Memory B cell (primary cell): Measurements from ENCODE around the gene RNF128.
"Not testable (repeated sequence)": the region's sequence is repeated elsewhere in the genome, so short reads cannot be mapped to it uniquely, and the experiment has no call there.

Source experiments
- ATAC-seq: fragments of 150-1000 bp; cut with Tn5 transposase; 2 replicates; pipeline ENCODE4 v1.10.0; 2021; ENCODE audit warnings: low read depth, mild to moderate bottlenecking, moderate library complexity
- DNase-seq, 2 donors: peaks; one replicate each; pipeline ENCODE4 v3.0.0; 2022; ENCODE audit warnings: low spot score in 2 of 2
- H3K27ac Mint-ChIP-seq: one replicate; pipeline ENCODE4 v1.8.0; 2022; ENCODE audit warnings: mild to moderate bottlenecking, moderate library complexity, mixed read lengths
- H3K27me3 Mint-ChIP-seq: one replicate; pipeline ENCODE4 v1.8.0; 2022; ENCODE audit warnings: mixed read lengths
- H3K36me3 Mint-ChIP-seq: one replicate; pipeline ENCODE4 v1.8.0; 2022; ENCODE audit warnings: mild to moderate bottlenecking, mixed read lengths
- H3K4me1 Mint-ChIP-seq: one replicate; pipeline ENCODE4 v1.8.0; 2022; ENCODE audit warnings: mixed read lengths
- H3K4me3 Mint-ChIP-seq: one replicate; pipeline ENCODE4 v1.8.0; 2022; ENCODE audit warnings: mild to moderate bottlenecking, moderate library complexity, mixed read lengths
- H3K9me3 Mint-ChIP-seq: one replicate; pipeline ENCODE4 v1.8.0; 2022; ENCODE audit warnings: mixed read lengths

The RNF128 gene

DNA sequence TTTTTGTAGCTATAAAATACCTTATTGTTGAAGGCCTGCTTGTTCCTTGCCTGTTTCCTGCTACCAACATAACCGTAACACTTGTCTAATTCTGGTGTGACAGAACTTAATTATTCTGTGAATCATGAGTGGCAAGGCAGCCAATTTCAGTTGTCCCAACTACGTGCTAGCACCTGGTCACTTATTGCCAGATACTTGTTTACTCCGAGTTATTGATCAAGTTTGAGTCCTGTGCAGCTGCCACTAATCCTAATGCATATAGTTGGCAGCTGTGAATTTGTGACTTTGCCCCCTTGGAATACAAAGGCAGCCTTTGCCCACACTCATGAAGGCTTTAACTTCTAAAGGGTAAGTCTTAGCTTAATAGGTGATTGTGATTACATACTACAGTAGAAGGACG lies 7.8 kb upstream of the RNF128 start:
- Mint-ChIP-seq H3K9me3 (peaks cover 1% of the 10 kb centered on the region), H3K4me3 (no peak overlapping the region), H3K36me3 (no peaks in the 10 kb centered on the region), H3K4me1 (no peaks in the 10 kb centered on the region), H3K27me3 (peaks cover 4% of the 10 kb centered on the region), H3K27ac (no peak overlapping the region)
- DNase-seq, result no peak
- no peak for ATAC-seq

DNA sequence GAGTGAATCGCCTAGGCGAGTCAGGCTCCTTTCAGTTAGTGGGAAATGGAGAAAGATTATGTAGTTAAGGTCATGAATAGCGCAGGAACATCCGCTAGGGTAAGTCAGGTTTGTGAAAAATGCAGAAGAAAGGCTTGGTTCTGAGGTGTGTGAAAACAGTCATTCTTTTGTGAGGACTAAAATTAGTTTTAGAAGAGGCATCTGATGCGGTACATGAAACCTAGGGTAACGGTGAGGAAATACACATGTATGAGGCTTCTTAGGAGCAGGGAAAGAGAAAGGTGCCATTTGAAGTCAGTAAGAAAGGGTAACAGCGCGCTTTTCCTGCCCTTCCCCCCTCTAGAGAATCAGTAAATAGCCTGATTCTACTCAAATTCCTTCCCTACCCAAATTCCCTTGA lies 570 bp upstream of the RNF128 start:
- DNase-seq, result no peak
- Mint-ChIP-seq H3K27ac (no peak overlapping the region), H3K9me3 (peaks cover 1% of the 10 kb centered on the region), H3K4me3 (no peak overlapping the region), H3K36me3 (no peaks in the 10 kb centered on the region), H3K27me3 (peaks cover 13% of the 10 kb centered on the region), H3K4me1 (peaks cover 4% of the 10 kb centered on the region)
- ATAC-seq, result no peak

GRCh38 chrX:106728337-106728736 lies 1.8 kb downstream of the RNF128 start:
- ATAC-seq (no peak), DNase-seq (no peak)
- Mint-ChIP-seq H3K4me3 (no peak overlapping the region), H3K9me3 (peaks cover 1% of the 10 kb centered on the region), H3K27me3 (peaks cover 13% of the 10 kb centered on the region), H3K27ac (no peak overlapping the region), H3K36me3 (no peaks in the 10 kb centered on the region), H3K4me1 (peaks cover 4% of the 10 kb centered on the region)

DNA sequence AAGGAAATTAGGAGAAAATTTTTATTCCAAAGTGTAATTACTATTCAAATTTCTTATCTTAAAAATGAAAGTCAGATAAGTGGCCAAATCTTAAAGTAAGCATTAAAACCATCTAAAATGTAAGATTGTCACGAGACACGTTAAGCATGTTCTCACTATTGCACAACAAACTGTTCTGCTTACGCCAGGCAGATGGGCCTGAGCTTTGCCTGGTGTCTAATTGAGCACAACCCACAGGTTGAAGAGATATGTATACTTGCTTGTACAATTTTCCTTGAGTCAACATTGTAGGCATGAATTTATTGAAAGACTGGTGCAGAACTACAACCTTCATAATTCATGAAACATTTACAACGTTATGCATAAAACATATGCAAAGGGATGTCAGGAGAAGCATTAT lies 3.9 kb downstream of the RNF128 start:
- Mint-ChIP-seq H3K4me1 (peaks cover 4% of the 10 kb centered on the region), H3K9me3 (no peaks in the 10 kb centered on the region), H3K36me3 (no peaks in the 10 kb centered on the region), H3K27ac (no peak overlapping the region), H3K4me3 (no peak overlapping the region), H3K27me3 (peaks cover 6% of the 10 kb centered on the region)
- ATAC-seq (no peak), DNase-seq (no peak)

DNA sequence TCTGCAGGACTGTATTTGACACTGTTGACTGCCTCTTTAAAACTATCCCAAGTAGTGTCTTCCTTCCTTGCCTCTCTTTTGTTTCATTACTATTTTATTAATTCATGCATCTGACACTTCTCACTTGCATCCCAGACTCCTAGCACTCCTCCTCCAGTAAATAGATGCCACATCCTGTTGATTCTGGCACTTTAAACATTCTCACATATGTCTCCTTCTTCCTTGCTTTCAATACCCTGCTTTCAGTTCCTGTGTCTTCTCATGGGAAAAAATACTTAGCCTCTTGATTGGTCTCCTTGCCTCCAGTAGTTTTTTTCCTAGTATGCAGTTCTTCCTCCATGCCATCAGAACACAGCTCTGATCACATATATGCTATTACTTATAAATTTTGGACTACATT lies 5.1 kb downstream of the RNF128 start:
- Mint-ChIP-seq H3K4me3 (no peak overlapping the region), H3K4me1 (no peaks in the 10 kb centered on the region), H3K9me3 (no peaks in the 10 kb centered on the region), H3K36me3 (no peaks in the 10 kb centered on the region), H3K27ac (no peak overlapping the region), H3K27me3 (peaks cover 2% of the 10 kb centered on the region)
- DNase-seq (no peak), ATAC-seq (no peak)

- no peak for DNase-seq
- peaks cover 1% of the 10 kb centered on the region for H3K27me3 Mint-ChIP-seq
- H3K36me3 Mint-ChIP-seq, result no peaks in the 10 kb centered on the region
- H3K4me1 Mint-ChIP-seq, result no peaks in the 10 kb centered on the region
- H3K27ac Mint-ChIP-seq, result no peak overlapping the region
- ATAC-seq, result no peak
- no peak overlapping the region for H3K4me3 Mint-ChIP-seq
- no peaks in the 10 kb centered on the region for H3K9me3 Mint-ChIP-seq
Measured at GRCh38 chrX:106734827-106735226, 8.3 kb downstream of the RNF128 start.

- Mint-ChIP-seq H3K4me3 (no peak overlapping the region), H3K27ac (no peak overlapping the region), H3K9me3 (no peaks in the 10 kb centered on the region), H3K36me3 (no peaks in the 10 kb centered on the region), H3K27me3 (peaks cover 1% of the 10 kb centered on the region), H3K4me1 (no peaks in the 10 kb centered on the region)
- ATAC-seq (no peak), DNase-seq (no peak)
Measured at GRCh38 chrX:106740193-106740780, 13.8 kb downstream of the RNF128 start.

- Mint-ChIP-seq H3K4me1 (no peaks in the 10 kb centered on the region), H3K36me3 (no peaks in the 10 kb centered on the region), H3K27me3 (peaks cover 1% of the 10 kb centered on the region), H3K9me3 (no peaks in the 10 kb centered on the region), H3K4me3 (no peak overlapping the region), H3K27ac (no peak overlapping the region)
- DNase-seq (no peak), ATAC-seq (no peak)
Measured at GRCh38 chrX:106742193-106742592, 15.7 kb downstream of the RNF128 start.

DNA sequence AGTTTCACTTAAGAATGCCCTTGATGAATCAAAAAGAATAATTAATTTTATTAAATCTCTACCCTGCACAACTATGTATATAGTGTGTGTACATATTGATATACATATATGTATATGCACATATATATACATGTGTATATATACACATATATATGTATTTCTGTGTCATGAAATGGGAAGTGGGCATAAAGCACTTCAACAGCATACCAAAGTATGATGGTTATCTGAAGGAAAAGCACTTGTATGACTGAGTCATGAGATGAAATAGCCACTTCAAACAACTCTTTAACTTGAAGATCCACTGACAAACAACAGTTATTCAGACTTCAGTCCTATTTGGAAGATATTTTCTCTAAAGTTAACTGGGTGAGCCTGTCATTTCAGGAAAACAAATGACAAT lies 16.3 kb downstream of the RNF128 start:
- H3K4me3 Mint-ChIP-seq, result no peak overlapping the region
- no peaks in the 10 kb centered on the region for H3K4me1 Mint-ChIP-seq
- peaks cover 1% of the 10 kb centered on the region for H3K27me3 Mint-ChIP-seq
- no peak overlapping the region for H3K27ac Mint-ChIP-seq
- H3K36me3 Mint-ChIP-seq, result no peaks in the 10 kb centered on the region
- ATAC-seq (no peak), DNase-seq (no peak)
- H3K9me3 Mint-ChIP-seq, result no peaks in the 10 kb centered on the region

DNA sequence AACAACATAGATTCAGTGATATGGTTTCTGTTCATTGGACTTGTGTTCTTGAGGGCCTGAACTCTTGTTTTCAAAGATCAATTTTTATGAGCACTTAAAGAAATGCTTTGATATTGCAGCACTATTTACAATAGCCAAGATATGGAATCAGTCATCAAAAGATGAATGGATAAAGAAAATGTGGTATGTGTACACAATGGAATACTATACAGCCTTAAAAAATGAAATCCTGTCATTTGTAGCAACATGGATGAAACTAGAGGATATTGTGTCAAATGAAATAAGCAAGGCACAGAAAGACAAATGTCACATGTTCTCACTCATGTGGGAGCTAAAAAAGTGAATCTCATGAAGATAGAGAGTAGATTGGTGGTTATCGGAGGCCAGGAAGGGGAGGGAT lies 21.9 kb downstream of the RNF128 start:
- Mint-ChIP-seq H3K27ac (no peak overlapping the region), H3K4me3 (no peak overlapping the region), H3K4me1 (no peaks in the 10 kb centered on the region), H3K36me3 (no peaks in the 10 kb centered on the region), H3K27me3 (peaks cover 2% of the 10 kb centered on the region), H3K9me3 (peaks cover 1% of the 10 kb centered on the region)
- no peak for DNase-seq
- no peak for ATAC-seq

DNA sequence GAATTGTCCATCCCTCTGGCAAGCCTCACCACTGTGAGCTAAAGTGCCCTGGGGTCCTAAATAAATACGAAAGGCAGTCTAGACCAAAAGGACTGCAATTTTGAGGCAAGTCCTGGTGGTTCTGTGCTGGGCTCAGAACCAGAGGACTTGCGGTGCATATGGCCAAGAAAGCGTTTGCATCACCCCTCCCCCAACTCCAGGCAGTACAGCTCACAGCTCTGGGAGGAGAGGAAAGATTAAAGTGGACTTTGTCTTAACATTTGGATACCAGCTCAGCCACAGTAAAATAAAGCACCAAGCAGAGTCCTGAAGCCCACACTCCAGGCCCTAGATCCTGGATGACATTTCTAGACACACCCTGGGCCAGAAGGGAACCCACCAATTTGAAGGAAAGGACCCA lies 24.9 kb downstream of the RNF128 start:
- no peaks in the 10 kb centered on the region for H3K36me3 Mint-ChIP-seq
- H3K9me3 Mint-ChIP-seq, result peaks cover 1% of the 10 kb centered on the region
- DNase-seq (no peak), ATAC-seq (no peak)
- H3K27ac Mint-ChIP-seq, result no peak overlapping the region
- H3K27me3 Mint-ChIP-seq, result peaks cover 2% of the 10 kb centered on the region
- H3K4me1 Mint-ChIP-seq, result no peaks in the 10 kb centered on the region
- H3K4me3 Mint-ChIP-seq, result no peak overlapping the region

DNA sequence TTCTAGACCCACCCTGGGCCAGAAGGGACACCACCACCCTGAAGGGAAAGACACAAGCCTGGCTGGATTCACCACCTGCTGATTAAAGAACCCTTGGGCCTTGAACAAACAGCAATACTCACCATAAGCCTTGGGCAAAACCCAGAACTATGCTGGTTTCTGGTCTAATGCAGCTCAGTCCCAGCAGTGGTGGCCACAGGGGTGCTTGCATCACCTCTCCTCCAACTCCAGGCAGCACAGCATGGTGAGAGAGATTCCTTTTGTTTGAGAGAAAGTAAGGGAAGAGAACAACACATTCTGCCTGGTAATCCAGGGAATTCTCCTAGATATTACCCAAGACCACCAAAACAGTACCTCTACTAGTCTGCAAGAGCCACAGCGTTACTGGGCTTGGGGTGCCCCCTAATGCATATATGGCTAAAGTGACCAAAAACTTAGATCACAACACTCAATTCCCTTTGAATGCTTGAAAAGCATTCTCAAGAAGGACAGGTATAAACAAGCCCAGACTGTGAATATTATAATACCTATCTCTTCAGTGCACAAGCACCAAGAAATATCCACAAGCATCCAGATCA lies 25.7 kb downstream of the RNF128 start:
- peaks cover 1% of the 10 kb centered on the region for H3K9me3 Mint-ChIP-seq
- H3K27ac Mint-ChIP-seq, result no peak overlapping the region
- no peaks in the 10 kb centered on the region for H3K36me3 Mint-ChIP-seq
- DNase-seq (no peak), ATAC-seq (no peak)
- no peak overlapping the region for H3K4me3 Mint-ChIP-seq
- peaks cover 2% of the 10 kb centered on the region for H3K27me3 Mint-ChIP-seq
- H3K4me1 Mint-ChIP-seq, result no peaks in the 10 kb centered on the region

- not testable (repeated sequence) for H3K4me3 Mint-ChIP-seq, H3K9me3 Mint-ChIP-seq, H3K4me1 Mint-ChIP-seq, H3K36me3 Mint-ChIP-seq, ATAC-seq, H3K27ac Mint-ChIP-seq, DNase-seq, H3K27me3 Mint-ChIP-seq
Measured at GRCh38 chrX:106769288-106769687, 42.8 kb downstream of the RNF128 start.

DNA sequence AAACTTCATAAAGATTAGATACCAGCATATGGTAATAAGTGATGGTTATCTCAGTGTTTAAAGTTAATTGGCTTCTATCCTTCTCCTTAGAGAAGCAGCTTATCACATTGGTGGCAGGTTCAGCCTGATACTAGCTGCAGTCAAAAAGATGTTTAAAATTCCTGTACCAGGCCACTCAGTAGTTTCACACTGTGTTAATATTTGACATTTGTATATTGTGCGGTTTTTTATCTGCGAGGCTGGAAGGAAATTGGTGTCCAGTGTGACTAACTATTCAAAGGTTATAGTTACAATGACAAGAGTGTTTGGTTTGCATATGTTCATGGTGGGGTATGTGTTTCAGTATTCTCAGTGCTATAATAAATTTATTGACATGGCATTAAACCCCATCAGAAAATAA lies 48.5 kb downstream of the RNF128 start:
- no peaks in the 10 kb centered on the region for H3K4me1 Mint-ChIP-seq
- DNase-seq, result no peak

GRCh38 chrX:106780264-106780663 lies 53.8 kb downstream of the RNF128 start:
- Mint-ChIP-seq H3K4me3 (no peak overlapping the region), H3K27ac (no peak overlapping the region), H3K9me3 (no peaks in the 10 kb centered on the region), H3K27me3 (peaks cover 4% of the 10 kb centered on the region), H3K4me1 (no peaks in the 10 kb centered on the region), H3K36me3 (no peaks in the 10 kb centered on the region)
- ATAC-seq (no peak), DNase-seq (no peak)

More for the DNA sequence above, 48.5 kb downstream of the RNF128 start:
- no peak for ATAC-seq
- Mint-ChIP-seq H3K9me3 (no peaks in the 10 kb centered on the region), H3K36me3 (no peaks in the 10 kb centered on the region), H3K27me3 (no peaks in the 10 kb centered on the region), H3K4me3 (no peak overlapping the region), H3K27ac (no peak overlapping the region)
